ENCODE results near the gene LAMP1.

- no peak for TF ChIP-seq CTCF (IDR thresholded peaks at IDR 0.05)
- no peak for TF ChIP-seq POLR2AphosphoS5 (IDR thresholded peaks at IDR 0.05)
- TF ChIP-seq POLR2A (IDR thresholded peaks at IDR 0.05; ENCODE audit: low read depth): no peak
- no peak for TF ChIP-seq EP300 (IDR thresholded peaks at IDR 0.05)
Observed at GRCh38 chr13:113349050-113349449, 52.0 kb downstream of the LAMP1 start.
